Suprapubic skin (tissue), 4 donors: ENCODE results near the gene JMJD4.

Experiments
- CTCF ChIP-seq, 2 donors: fragments of 200-600 bp in 1 of 2; fragments of 450-650 bp in 1 of 2; sonication (generic) in 1 of 2; IDR thresholded peaks; one replicate each; pipeline ENCODE4 v1.5.1; 2016 to 2019; ENCODE audit warnings: antibody characterized with exemption in 2 of 2, mild to moderate bottlenecking in 1 of 2, moderate library complexity in 1 of 2
- EP300 ChIP-seq: sonication (generic); formaldehyde crosslinking; IDR thresholded peaks from one replicate; pipeline ENCODE4 v1.6.1; 2017; ENCODE audit warnings: antibody characterized with exemption
- POLR2A ChIP-seq, 2 donors: fragments of 450-650 bp; IDR thresholded peaks; one replicate each; pipeline ENCODE4 v1.6.1; 2017; ENCODE audit warnings: antibody characterized with exemption in 2 of 2, mild to moderate bottlenecking in 2 of 2, moderate library complexity in 2 of 2
- POLR2AphosphoS5 ChIP-seq, 3 donors: sonication (generic); formaldehyde crosslinking; IDR thresholded peaks; one replicate each; pipeline ENCODE4 v1.6.1; 2017; ENCODE audit warnings: antibody characterized with exemption in 3 of 3

GRCh38 chr1:227697321-227697864 is 37.7 kb downstream of the JMJD4 start:
- TF ChIP-seq CTCF (IDR thresholded peaks at IDR 0.05) (no peak), EP300 (no peak), POLR2A (IDR thresholded peaks at IDR 0.05) (no peak), POLR2AphosphoS5 (IDR thresholded peaks at IDR 0.05) (no peak)
